Measurements from ENCODE around the gene GMEB2.

GRCh38 chr20:63610581-63611435 lies 16.1 kb downstream of the GMEB2 start:
- TF ChIP-seq TARDBP (IDR thresholded peaks at IDR 0.05): no peak
- TF ChIP-seq FOXM1 (IDR thresholded peaks at IDR 0.05; ENCODE audit: borderline replicate concordance): no peak
- TF ChIP-seq FOXA1 (IDR thresholded peaks at IDR 0.05): no peak
- no peak for TF ChIP-seq NFRKB (IDR thresholded peaks at IDR 0.05)
- no peak for TF ChIP-seq FOXK2 (IDR thresholded peaks at IDR 0.05)
- TF ChIP-seq ELF4 (IDR thresholded peaks at IDR 0.05): no peak
- TF ChIP-seq SP1 (IDR thresholded peaks at IDR 0.05): no peak
